Activated naive CD8-positive, alpha-beta T cell treated with anti-CD3 and anti-CD28 coated beads, Interleukin-2, amount 10 ng/mL, durations not matched to agents 7 days and 5 days (primary cell): ENCODE data around the gene SDHAF4. TPM values are rescaled to one million over a fixed set of nuclear protein-coding genes. Genes with fewer than 3 reads are reported as not detected.
"Not testable (repeated sequence)": the region's sequence is repeated elsewhere in the genome, so short reads cannot be mapped to it uniquely, and the experiment has no call there.

Source experiments
- ATAC-seq: fragments of 150-1000 bp; cut with Tn5 transposase; one replicate; pipeline ENCODE4 v1.10.0; 2021; ENCODE audit warnings: low read depth, moderate library complexity
- POLR2A ChIA-PET: fragments of 350-600 bp; sonication (Branson Sonifier 250); formaldehyde crosslinking; loops from one replicate; lab custom pipeline; 2021; ENCODE audit warnings: antibody characterized with exemption; lab: Charles Lee
- DNase-seq: peaks from one replicate; pipeline ENCODE4 v3.0.0; 2021
- H3K27ac Mint-ChIP-seq: one replicate; pipeline ENCODE4 v1.8.0; 2022; ENCODE audit warnings: mild to moderate bottlenecking, mixed read lengths
- H3K27me3 Mint-ChIP-seq: one replicate; pipeline ENCODE4 v1.8.0; 2022; ENCODE audit warnings: mild to moderate bottlenecking, moderate library complexity, mixed read lengths
- H3K36me3 Mint-ChIP-seq: one replicate; pipeline ENCODE4 v1.8.0; 2021; ENCODE audit warnings: mild to moderate bottlenecking, mixed read lengths
- H3K4me1 Mint-ChIP-seq: one replicate; pipeline ENCODE4 v1.8.0; 2021; ENCODE audit warnings: mixed read lengths
- H3K4me3 Mint-ChIP-seq: one replicate; pipeline ENCODE4 v1.8.0; 2022; ENCODE audit warnings: mild to moderate bottlenecking, moderate library complexity, mixed read lengths
- H3K9me3 Mint-ChIP-seq: one replicate; pipeline ENCODE4 v1.8.0; 2021; ENCODE audit warnings: mixed read lengths
- total RNA-seq, 2 experiments: library from RNA; stranded (reverse); gene quantifications; one replicate each; pipeline ENCODE4 v1.2.3, GENCODE V29; 2021

SDHAF4 gene
- total RNA-seq, 2 experiments from 2014 or later, result 13.9 to 15.9 TPM

GRCh38 chr6:70604254-70604653, 37.5 kb downstream of the SDHAF4 start:
- Mint-ChIP-seq H3K27ac (no peak overlapping the region), H3K9me3 (peaks cover 10% of the 10 kb centered on the region), H3K4me1 (peaks cover 29% of the 10 kb centered on the region), H3K36me3 (peaks cover 23% of the 10 kb centered on the region), H3K27me3 (no peaks in the 10 kb centered on the region), H3K4me3 (no peak overlapping the region)
- ATAC-seq (no peak), DNase-seq (no peak)
- POLR2A ChIA-PET, result interaction anchor here (1.2 kb wide), 1 partner anchor 63 kb away, joined by 3 read pairs; no protein-coding TSS in a partner anchor

DNA sequence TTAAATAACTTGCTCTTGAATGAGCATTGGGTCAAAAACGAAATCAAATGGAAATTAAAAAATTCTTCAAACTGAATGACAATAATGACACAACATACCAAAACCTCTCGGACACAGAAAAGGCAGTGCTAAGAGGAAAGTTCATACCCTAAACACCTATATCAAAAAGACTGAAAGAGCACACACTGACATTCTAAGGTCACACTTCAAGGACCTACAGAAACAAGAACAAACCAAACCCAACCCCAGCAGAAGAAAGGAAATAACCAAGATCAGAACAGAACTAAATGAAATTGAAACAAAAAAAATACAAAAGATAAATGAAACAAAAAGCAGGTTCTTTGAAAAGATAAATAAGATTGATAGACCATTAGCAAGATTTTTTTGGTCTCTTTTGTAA, 40.6 kb downstream of the SDHAF4 start:
- peaks cover 23% of the 10 kb centered on the region for H3K36me3 Mint-ChIP-seq
- peak overlapping the region; percentile 79 for H3K4me3 Mint-ChIP-seq
- peaks cover 21% of the 10 kb centered on the region for H3K4me1 Mint-ChIP-seq
- peaks cover 21% of the 10 kb centered on the region for H3K27me3 Mint-ChIP-seq
- not testable (repeated sequence) for DNase-seq, ATAC-seq, H3K9me3 Mint-ChIP-seq
- peak overlapping the region; percentile 95 for H3K27ac Mint-ChIP-seq
- POLR2A ChIA-PET, result interaction anchor here (0.8 kb wide), 1 partner anchor 60 kb away, joined by 5 read pairs; the partner anchor contains the start of gene SMAP1

DNA sequence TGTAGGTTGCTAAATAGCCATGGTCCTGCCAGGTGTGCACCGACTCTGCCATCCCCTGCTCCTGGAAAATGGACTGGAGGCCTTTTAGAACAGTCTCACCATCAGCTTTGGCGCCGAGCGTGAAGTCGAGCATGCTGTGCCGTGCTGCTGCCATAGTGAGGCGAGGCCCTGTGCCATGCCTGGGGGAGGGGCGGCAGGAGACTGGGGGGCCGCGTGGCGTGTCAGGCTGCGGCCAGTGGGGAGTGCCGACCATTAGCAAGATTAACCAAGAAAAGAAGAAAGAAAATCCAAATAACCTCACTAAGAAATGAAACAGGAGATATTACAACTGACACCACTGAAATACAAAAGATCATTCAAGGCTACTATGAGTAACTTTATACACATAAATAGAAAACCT, 42.5 kb downstream of the SDHAF4 start:
- H3K36me3 Mint-ChIP-seq, result peaks cover 23% of the 10 kb centered on the region
- H3K27me3 Mint-ChIP-seq, result peaks cover 21% of the 10 kb centered on the region
- H3K4me3 Mint-ChIP-seq, H3K27ac Mint-ChIP-seq, DNase-seq, H3K9me3 Mint-ChIP-seq, ATAC-seq, POLR2A ChIA-PET: not testable (repeated sequence)
- peaks cover 19% of the 10 kb centered on the region for H3K4me1 Mint-ChIP-seq

- H3K36me3 Mint-ChIP-seq, result no peaks in the 10 kb centered on the region
- peaks cover 3% of the 10 kb centered on the region for H3K4me1 Mint-ChIP-seq
- H3K27me3 Mint-ChIP-seq, result peaks cover 14% of the 10 kb centered on the region
- POLR2A ChIA-PET, result interaction anchor here (0.6 kb wide), 1 partner anchor 23 kb away, joined by 4 read pairs; no protein-coding TSS in a partner anchor
- no peak overlapping the region for H3K27ac Mint-ChIP-seq
- DNase-seq, result no peak
- H3K9me3 Mint-ChIP-seq, result no peaks in the 10 kb centered on the region
- ATAC-seq, result no peak
- no peak overlapping the region for H3K4me3 Mint-ChIP-seq
Measured at GRCh38 chr6:70616728-70617260, 50.1 kb downstream of the SDHAF4 start.

GRCh38 chr6:70620746-70621145, 54.0 kb downstream of the SDHAF4 start:
- DNase-seq (no peak), ATAC-seq (no peak)
- no peaks in the 10 kb centered on the region for H3K4me1 Mint-ChIP-seq
- no peaks in the 10 kb centered on the region for H3K9me3 Mint-ChIP-seq
- peaks cover 4% of the 10 kb centered on the region for H3K27me3 Mint-ChIP-seq
- POLR2A ChIA-PET, result interaction anchor here (0.6 to 0.7 kb wide), 2 partner anchors 94 to 206 kb away, joined by 3 to 4 read pairs; no protein-coding TSS in a partner anchor
- no peak overlapping the region for H3K4me3 Mint-ChIP-seq
- no peaks in the 10 kb centered on the region for H3K36me3 Mint-ChIP-seq
- H3K27ac Mint-ChIP-seq, result no peak overlapping the region

- Mint-ChIP-seq H3K9me3 (no peaks in the 10 kb centered on the region), H3K4me3 (no peak overlapping the region), H3K4me1 (no peaks in the 10 kb centered on the region), H3K27ac (no peak overlapping the region), H3K36me3 (no peaks in the 10 kb centered on the region), H3K27me3 (no peaks in the 10 kb centered on the region)
- DNase-seq (no peak), ATAC-seq (no peak)
- POLR2A ChIA-PET, result no interaction called here
Measured at GRCh38 chr6:70622461-70622860, 55.7 kb downstream of the SDHAF4 start.

GRCh38 chr6:70625436-70625835, 58.7 kb downstream of the SDHAF4 start:
- no peak for ATAC-seq
- Mint-ChIP-seq H3K27ac (no peak overlapping the region), H3K4me3 (no peak overlapping the region), H3K27me3 (peaks cover 9% of the 10 kb centered on the region), H3K36me3 (no peaks in the 10 kb centered on the region), H3K9me3 (no peaks in the 10 kb centered on the region), H3K4me1 (no peaks in the 10 kb centered on the region)
- POLR2A ChIA-PET, result no interaction called here
- DNase-seq, result no peak

DNA sequence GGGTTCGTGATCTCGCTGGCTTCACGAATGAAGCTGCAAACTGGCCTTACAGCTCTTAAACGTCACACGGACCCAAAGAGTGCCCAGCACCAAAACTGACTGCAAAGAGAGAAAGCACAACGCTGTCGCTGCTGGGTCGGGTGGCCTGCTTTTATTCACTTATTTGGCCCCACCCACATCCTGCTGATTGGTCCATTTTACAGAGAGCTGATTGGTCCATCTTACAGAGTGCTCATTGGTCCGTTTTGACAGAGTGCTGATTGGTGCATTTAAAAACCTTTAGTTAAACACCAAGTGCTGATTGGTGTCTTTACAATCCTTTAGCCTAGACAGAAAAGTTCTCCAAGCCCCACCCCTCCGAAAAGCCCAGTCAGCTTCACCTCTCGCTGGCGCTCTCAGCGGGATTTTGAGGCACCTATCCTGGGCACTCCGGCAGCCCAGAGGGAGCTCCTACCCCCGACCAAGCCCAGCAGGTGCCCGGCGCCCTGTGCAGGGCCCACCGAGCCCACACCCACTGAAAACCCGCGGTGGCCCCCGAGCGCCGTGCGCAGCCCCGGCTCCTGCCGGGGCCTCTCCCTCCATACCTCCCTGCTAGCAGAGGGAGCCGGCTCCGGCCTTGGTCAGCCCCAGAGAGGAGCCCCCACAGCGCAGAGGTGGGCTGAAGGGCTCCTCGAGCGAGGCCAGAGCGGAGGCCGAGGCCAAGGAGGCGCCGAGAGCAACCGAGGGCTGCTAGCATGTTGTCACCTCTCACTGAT, 60.9 kb downstream of the SDHAF4 start:
- Mint-ChIP-seq H3K27me3 (peaks cover 9% of the 10 kb centered on the region), H3K4me3 (no peak overlapping the region), H3K4me1 (no peaks in the 10 kb centered on the region), H3K27ac (no peak overlapping the region), H3K36me3 (no peaks in the 10 kb centered on the region), H3K9me3 (no peaks in the 10 kb centered on the region)
- POLR2A ChIA-PET, result no interaction called here
- no peak for DNase-seq
- ATAC-seq, result no peak

DNA sequence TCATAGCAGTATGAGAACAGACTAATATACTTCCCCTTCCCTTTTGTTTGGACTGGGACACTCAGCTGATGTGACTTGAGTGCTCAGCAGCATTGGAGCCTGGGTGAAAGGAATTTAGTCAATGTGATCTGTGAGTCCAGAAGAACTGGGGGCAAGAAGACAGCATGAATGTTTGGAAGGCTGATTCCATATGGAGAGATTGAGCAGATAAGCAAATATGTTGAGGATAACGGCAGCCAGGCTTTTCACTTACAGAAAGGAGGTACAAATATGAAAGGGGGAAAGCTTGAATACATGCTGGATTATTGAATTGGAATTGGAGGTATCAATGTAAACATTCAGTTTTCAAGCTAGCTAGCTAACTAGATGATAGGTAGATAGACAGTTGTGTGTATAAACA, 63.2 kb downstream of the SDHAF4 start:
- Mint-ChIP-seq H3K4me1 (no peaks in the 10 kb centered on the region), H3K27me3 (peaks cover 12% of the 10 kb centered on the region), H3K36me3 (no peaks in the 10 kb centered on the region), H3K4me3 (no peak overlapping the region), H3K27ac (no peak overlapping the region), H3K9me3 (no peaks in the 10 kb centered on the region)
- POLR2A ChIA-PET, result no interaction called here
- no peak for ATAC-seq
- no peak for DNase-seq

- peaks cover 18% of the 10 kb centered on the region for H3K27me3 Mint-ChIP-seq
- POLR2A ChIA-PET, result interaction anchor here (0.9 kb wide), 1 partner anchor 34 kb away, joined by 3 read pairs; no protein-coding TSS in a partner anchor
- H3K9me3 Mint-ChIP-seq, result no peaks in the 10 kb centered on the region
- no peaks in the 10 kb centered on the region for H3K36me3 Mint-ChIP-seq
- no peak overlapping the region for H3K27ac Mint-ChIP-seq
- DNase-seq (no peak), ATAC-seq (no peak)
- no peak overlapping the region for H3K4me3 Mint-ChIP-seq
- H3K4me1 Mint-ChIP-seq, result no peaks in the 10 kb centered on the region
Measured at GRCh38 chr6:70633870-70634269, 67.1 kb downstream of the SDHAF4 start.

DNA sequence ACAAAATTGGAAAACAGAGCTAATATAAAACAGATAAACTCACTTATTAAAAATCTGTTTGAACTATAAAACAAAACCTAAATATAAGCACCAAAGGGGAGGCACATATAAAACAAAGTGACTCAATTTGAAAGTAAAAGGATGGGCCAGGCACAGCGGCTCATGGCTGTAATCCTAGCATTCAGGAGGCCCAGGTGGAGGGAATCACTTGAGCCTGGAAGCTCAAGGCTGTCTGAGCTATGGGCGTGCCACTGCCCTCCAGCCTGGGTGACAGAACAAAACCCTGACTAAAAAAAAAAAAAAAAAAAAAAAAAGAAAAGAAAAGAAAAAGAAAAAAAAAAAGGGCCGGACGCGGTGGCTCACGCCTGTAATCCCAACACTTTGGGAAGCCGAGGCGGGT, 69.9 kb downstream of the SDHAF4 start:
- no peaks in the 10 kb centered on the region for H3K9me3 Mint-ChIP-seq
- no peak overlapping the region for H3K27ac Mint-ChIP-seq
- POLR2A ChIA-PET, result interaction anchor here (0.6 to 0.7 kb wide), 2 partner anchors 14 to 41 kb away, joined by 4 to 7 read pairs; no protein-coding TSS in a partner anchor
- no peak overlapping the region for H3K4me3 Mint-ChIP-seq
- peaks cover 23% of the 10 kb centered on the region for H3K27me3 Mint-ChIP-seq
- peaks cover 2% of the 10 kb centered on the region for H3K4me1 Mint-ChIP-seq
- no peak for DNase-seq
- ATAC-seq, result no peak
- no peaks in the 10 kb centered on the region for H3K36me3 Mint-ChIP-seq

GRCh38 chr6:70638468-70638867, 71.7 kb downstream of the SDHAF4 start:
- Mint-ChIP-seq H3K4me1 (peaks cover 2% of the 10 kb centered on the region), H3K4me3 (no peak overlapping the region), H3K27ac (no peak overlapping the region), H3K27me3 (peaks cover 20% of the 10 kb centered on the region), H3K36me3 (no peaks in the 10 kb centered on the region), H3K9me3 (no peaks in the 10 kb centered on the region)
- ATAC-seq, result no peak
- no peak for DNase-seq
- POLR2A ChIA-PET, result no interaction called here
